PC-9 (cell line): Measurements from ENCODE around the gene SUN1.

Experiments
- EZH2 ChIP-seq: fragments of 200-600 bp; sonication (generic); IDR thresholded peaks from 2 replicates; pipeline ENCODE4 v1.8.0; 2017; ENCODE audit warnings: antibody characterized with exemption, low read depth
- TF ChIP-seq, protein P1 (sequence below): fragments of 200-600 bp; sonication (generic); conservative IDR thresholded peaks from 2 replicates; pipeline ENCODE4 v1.6.1; 2017; ENCODE audit warnings: mixed run types, antibody characterized with exemption, mild to moderate bottlenecking, moderate library complexity

DNA sequence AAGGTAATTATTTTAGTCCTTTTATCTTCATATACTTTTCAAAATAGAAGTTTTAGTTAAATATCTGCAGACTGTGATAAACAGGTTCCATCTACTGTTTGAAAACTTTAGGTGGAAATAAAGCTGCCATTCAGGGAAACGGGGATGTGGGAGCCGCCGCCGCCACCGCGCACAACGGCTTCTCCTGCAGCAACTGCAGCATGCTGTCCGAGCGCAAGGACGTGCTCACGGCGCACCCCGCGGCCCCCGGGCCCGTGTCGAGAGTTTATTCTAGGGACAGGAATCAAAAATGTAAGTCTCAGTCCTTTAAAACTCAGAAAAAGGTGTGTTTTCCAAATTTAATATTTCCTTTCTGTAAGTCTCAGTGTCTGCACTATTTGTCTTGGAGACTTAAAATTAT, 11.0 kb downstream of the SUN1 start:
- no peak for TF ChIP-seq EZH2
- TF ChIP-seq, protein P1, sequence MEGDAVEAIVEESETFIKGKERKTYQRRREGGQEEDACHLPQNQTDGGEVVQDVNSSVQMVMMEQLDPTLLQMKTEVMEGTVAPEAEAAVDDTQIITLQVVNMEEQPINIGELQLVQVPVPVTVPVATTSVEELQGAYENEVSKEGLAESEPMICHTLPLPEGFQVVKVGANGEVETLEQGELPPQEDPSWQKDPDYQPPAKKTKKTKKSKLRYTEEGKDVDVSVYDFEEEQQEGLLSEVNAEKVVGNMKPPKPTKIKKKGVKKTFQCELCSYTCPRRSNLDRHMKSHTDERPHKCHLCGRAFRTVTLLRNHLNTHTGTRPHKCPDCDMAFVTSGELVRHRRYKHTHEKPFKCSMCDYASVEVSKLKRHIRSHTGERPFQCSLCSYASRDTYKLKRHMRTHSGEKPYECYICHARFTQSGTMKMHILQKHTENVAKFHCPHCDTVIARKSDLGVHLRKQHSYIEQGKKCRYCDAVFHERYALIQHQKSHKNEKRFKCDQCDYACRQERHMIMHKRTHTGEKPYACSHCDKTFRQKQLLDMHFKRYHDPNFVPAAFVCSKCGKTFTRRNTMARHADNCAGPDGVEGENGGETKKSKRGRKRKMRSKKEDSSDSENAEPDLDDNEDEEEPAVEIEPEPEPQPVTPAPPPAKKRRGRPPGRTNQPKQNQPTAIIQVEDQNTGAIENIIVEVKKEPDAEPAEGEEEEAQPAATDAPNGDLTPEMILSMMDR = no peak
